Breast epithelium (tissue), 4 donors: ENCODE data around the gene KRT83. TPM values are rescaled to one million over a fixed set of nuclear protein-coding genes. Genes with fewer than 3 reads are reported as not detected.

Source experiments
- DNase-seq, 2 donors: peaks; one replicate each; pipeline ENCODE4 v3.0.0-alpha.2; 2019; ENCODE audit warnings: low spot score in 2 of 2
- H3K27ac ChIP-seq, 2 donors: fragments of 200-600 bp; sonication (generic) in 1 of 2; one replicate each; pipeline ENCODE4 v1.5.1; 2016 to 2019; ENCODE audit warnings: mild to moderate bottlenecking in 1 of 2
- H3K27me3 ChIP-seq, 2 donors: fragments of 200-600 bp; sonication (generic) in 1 of 2; one replicate each; pipeline versions ENCODE4 v1.5.1 to v1.6.0; 2017 to 2019; ENCODE audit warnings: control low read depth in 1 of 2, mild to moderate bottlenecking in 1 of 2
- H3K36me3 ChIP-seq: fragments of 200-600 bp; one replicate; pipeline ENCODE4 v1.5.1; 2019
- H3K4me1 ChIP-seq, 2 donors: fragments of 200-600 bp; sonication (generic); one replicate each; pipeline ENCODE4 v1.5.1; 2016 to 2019; ENCODE audit warnings: control low read depth in 1 of 2
- H3K4me3 ChIP-seq, 3 donors: fragments of 200-600 bp; sonication (generic); 1 replicate in 2 of 3; 2 replicates in 1 of 3; pipeline ENCODE4 v1.5.1; 2016 to 2019; ENCODE audit warnings: mild to moderate bottlenecking in 3 of 3, moderate library complexity in 2 of 3
- H3K9me3 ChIP-seq, 2 donors: fragments of 200-600 bp; sonication (generic) in 1 of 2; one replicate each; pipeline ENCODE4 v1.5.1; 2016 to 2019; ENCODE audit warnings: control low read depth in 1 of 2
- CTCF ChIP-seq, 3 donors: fragments of 450-650 bp; IDR thresholded peaks; one replicate each; pipeline ENCODE4 v1.5.1; 2016 to 2017; ENCODE audit warnings: antibody characterized with exemption in 3 of 3, mild to moderate bottlenecking in 3 of 3, moderate library complexity in 3 of 3
- POLR2A ChIP-seq: fragments of 450-650 bp; IDR thresholded peaks from one replicate; pipeline ENCODE4 v1.6.1; 2016; ENCODE audit warnings: antibody characterized with exemption, mild to moderate bottlenecking, moderate library complexity
- POLR2AphosphoS5 ChIP-seq, 3 donors: sonication (generic); formaldehyde crosslinking; IDR thresholded peaks; one replicate each; pipeline ENCODE4 v1.6.1; 2017; ENCODE audit warnings: antibody characterized with exemption in 3 of 3
- intact Hi-C: fragments of 100-400 bp; cut with DNase I; formaldehyde crosslinking; loops from one replicate; pipeline ENCODE4 v1.15.1; 2023; ENCODE audit warnings: low total_unique reads
- total RNA-seq, 3 donors: library from RNA; depleted of rRNA; stranded (reverse); fragments of >200 nt; gene quantifications; one replicate each; pipeline ENCODE4 v1.1.0, GENCODE V29; 2016

KRT83 gene
- total RNA-seq, 3 donors from 2014 or later, result 0.33 to 0.59 TPM; not detected in 1

- TF ChIP-seq CTCF (IDR thresholded peaks at IDR 0.05) (no peak), POLR2AphosphoS5 (IDR thresholded peaks at IDR 0.05) (no peak), POLR2A (no peak)
- Histone ChIP-seq H3K4me3 (no peak overlapping the region), H3K27me3 (no peaks in the 10 kb centered on the region), H3K36me3 (no peaks in the 10 kb centered on the region), H3K4me1 (no peaks in the 10 kb centered on the region), H3K9me3 (no peaks in the 10 kb centered on the region), H3K27ac (no peak overlapping the region)
- intact Hi-C loops, result loop anchor here (5.0 kb wide), 1 partner anchor 888 kb away; a partner anchor contains a TSS
- DNase-seq, result peak in 1 of 2 donors; percentile 46
Measured at GRCh38 chr12:52354200-52354599, 33.0 kb upstream of the KRT83 start.

- H3K4me3 ChIP-seq, result no peak overlapping the region
- H3K36me3 ChIP-seq, result no peaks in the 10 kb centered on the region
- H3K27ac ChIP-seq, result no peak overlapping the region
- H3K9me3 ChIP-seq, result no peaks in the 10 kb centered on the region
- intact Hi-C loops, result loop anchor here (5.0 kb wide), 1 partner anchor 889 kb away; a partner anchor contains a TSS
- TF ChIP-seq POLR2AphosphoS5 (IDR thresholded peaks at IDR 0.05), result no peak
- TF ChIP-seq POLR2A, result no peak
- TF ChIP-seq CTCF (IDR thresholded peaks at IDR 0.05), result no peak
- peak in 1 of 2 donors; percentile 22 for DNase-seq
- H3K27me3 ChIP-seq, result no peaks in the 10 kb centered on the region
- H3K4me1 ChIP-seq, result no peaks in the 10 kb centered on the region
Measured at GRCh38 chr12:52353766-52354165, 32.6 kb upstream of the KRT83 start.

GRCh38 chr12:52352951-52353350 is 31.8 kb upstream of the KRT83 start:
- no peak overlapping the region for H3K27ac ChIP-seq
- no peaks in the 10 kb centered on the region for H3K27me3 ChIP-seq
- no peaks in the 10 kb centered on the region for H3K9me3 ChIP-seq
- intact Hi-C loops, result loop anchor here (5.0 kb wide), 1 partner anchor 889 kb away; a partner anchor contains a TSS
- peak in 1 of 2 donors; percentile 5 for DNase-seq
- H3K36me3 ChIP-seq, result no peaks in the 10 kb centered on the region
- TF ChIP-seq POLR2AphosphoS5 (IDR thresholded peaks at IDR 0.05) (no peak), POLR2A (no peak), CTCF (IDR thresholded peaks at IDR 0.05) (no peak)
- H3K4me3 ChIP-seq, result no peak overlapping the region
- no peaks in the 10 kb centered on the region for H3K4me1 ChIP-seq

- intact Hi-C loops, result loop anchor here (5.0 kb wide), 1 partner anchor 891 kb away; a partner anchor contains a TSS
- no peak overlapping the region for H3K4me3 ChIP-seq
- no peaks in the 10 kb centered on the region for H3K4me1 ChIP-seq
- H3K27me3 ChIP-seq, result no peaks in the 10 kb centered on the region
- TF ChIP-seq POLR2A, result no peak
- no peak for TF ChIP-seq CTCF (IDR thresholded peaks at IDR 0.05)
- peak in 1 of 3 donors; percentile 14 for TF ChIP-seq POLR2AphosphoS5 (IDR thresholded peaks at IDR 0.05)
- DNase-seq, result peak; percentile 64 to 82
- H3K9me3 ChIP-seq, result no peaks in the 10 kb centered on the region
- H3K27ac ChIP-seq, result peak overlapping the region; percentile 49 to 75
- no peaks in the 10 kb centered on the region for H3K36me3 ChIP-seq
Measured at GRCh38 chr12:52351196-52352059, 30.2 kb upstream of the KRT83 start.

GRCh38 chr12:52350786-52351185 is 29.6 kb upstream of the KRT83 start:
- DNase-seq, result peak in 1 of 2 donors; percentile 22
- TF ChIP-seq CTCF (IDR thresholded peaks at IDR 0.05) (no peak), POLR2AphosphoS5 (IDR thresholded peaks at IDR 0.05) (no peak), POLR2A (no peak)
- intact Hi-C loops, result loop anchor here (5.0 kb wide), 1 partner anchor 892 kb away; a partner anchor contains a TSS
- Histone ChIP-seq H3K4me3 (no peak overlapping the region), H3K9me3 (no peaks in the 10 kb centered on the region), H3K4me1 (no peaks in the 10 kb centered on the region), H3K36me3 (no peaks in the 10 kb centered on the region), H3K27ac (peak overlapping the region; percentile 49 to 75), H3K27me3 (no peaks in the 10 kb centered on the region)
